ENCODE results near the gene ACTN2.

DNA sequence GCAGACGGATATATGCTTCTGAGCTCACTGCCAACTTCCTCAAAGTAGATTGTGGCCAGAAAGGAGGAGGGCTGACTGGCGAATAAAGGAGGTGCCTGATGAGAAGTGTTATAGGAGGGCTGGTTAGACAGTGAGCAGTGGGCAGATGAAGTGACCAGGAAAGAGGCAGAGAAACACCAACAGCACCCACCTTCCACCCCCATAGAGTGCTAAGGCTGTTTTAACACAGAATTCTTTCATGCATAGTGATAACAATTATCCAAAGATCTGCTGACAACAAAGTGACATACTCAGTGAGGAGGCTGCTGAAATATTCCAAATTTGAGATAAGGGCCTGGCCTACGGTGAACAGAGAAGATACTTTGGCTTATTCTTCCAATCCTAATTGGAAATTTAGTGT, 87.6 kb downstream of the ACTN2 start:
- TF ChIP-seq, protein P1, sequence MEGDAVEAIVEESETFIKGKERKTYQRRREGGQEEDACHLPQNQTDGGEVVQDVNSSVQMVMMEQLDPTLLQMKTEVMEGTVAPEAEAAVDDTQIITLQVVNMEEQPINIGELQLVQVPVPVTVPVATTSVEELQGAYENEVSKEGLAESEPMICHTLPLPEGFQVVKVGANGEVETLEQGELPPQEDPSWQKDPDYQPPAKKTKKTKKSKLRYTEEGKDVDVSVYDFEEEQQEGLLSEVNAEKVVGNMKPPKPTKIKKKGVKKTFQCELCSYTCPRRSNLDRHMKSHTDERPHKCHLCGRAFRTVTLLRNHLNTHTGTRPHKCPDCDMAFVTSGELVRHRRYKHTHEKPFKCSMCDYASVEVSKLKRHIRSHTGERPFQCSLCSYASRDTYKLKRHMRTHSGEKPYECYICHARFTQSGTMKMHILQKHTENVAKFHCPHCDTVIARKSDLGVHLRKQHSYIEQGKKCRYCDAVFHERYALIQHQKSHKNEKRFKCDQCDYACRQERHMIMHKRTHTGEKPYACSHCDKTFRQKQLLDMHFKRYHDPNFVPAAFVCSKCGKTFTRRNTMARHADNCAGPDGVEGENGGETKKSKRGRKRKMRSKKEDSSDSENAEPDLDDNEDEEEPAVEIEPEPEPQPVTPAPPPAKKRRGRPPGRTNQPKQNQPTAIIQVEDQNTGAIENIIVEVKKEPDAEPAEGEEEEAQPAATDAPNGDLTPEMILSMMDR (IDR thresholded peaks at IDR 0.05): no peak
- TF ChIP-seq EP300 (IDR thresholded peaks at IDR 0.05; ENCODE audit: low read depth) (no peak), POLR2AphosphoS5 (IDR thresholded peaks at IDR 0.05) (no peak)
